ENCODE results near the gene WAPL. TPM values are rescaled to one million over a fixed set of nuclear protein-coding genes. Genes with fewer than 3 reads are reported as not detected.

Gene WAPL
- total RNA-seq, 6 experiments from 2014 or later: 30.7 to 37.1 (median 33.6) TPM

- peak overlapping the region; percentile 84 for H3K4me3 Mint-ChIP-seq
- TF ChIP-seq CTCF (IDR thresholded peaks at IDR 0.05): no peak
- peaks cover 65% of the 10 kb centered on the region for H3K4me1 Mint-ChIP-seq (ENCODE audit: low read depth)
- no peaks in the 10 kb centered on the region for H3K9me3 Mint-ChIP-seq
- H3K36me3 Mint-ChIP-seq (ENCODE audit: low read depth): peaks cover 42% of the 10 kb centered on the region
- DNase-seq: no peak
- H3K27me3 Mint-ChIP-seq (ENCODE audit: insufficient read depth): no peaks in the 10 kb centered on the region
- peak overlapping the region; percentile 21 for H3K27ac Mint-ChIP-seq
Measured at GRCh38 chr10:86518781-86519180, 2.8 kb downstream of the WAPL start.

- Mint-ChIP-seq H3K27me3 (ENCODE audit: insufficient read depth) (no peaks in the 10 kb centered on the region), H3K4me3 (no peak overlapping the region), H3K36me3 (ENCODE audit: low read depth) (peaks cover 21% of the 10 kb centered on the region), H3K9me3 (no peaks in the 10 kb centered on the region), H3K27ac (peak overlapping the region; percentile 30; the same call in 1 of the 2 replicates), H3K4me1 (ENCODE audit: low read depth) (peaks cover 28% of the 10 kb centered on the region)
- no peak for TF ChIP-seq CTCF (IDR thresholded peaks at IDR 0.05)
- no peak for DNase-seq
Measured at GRCh38 chr10:86512137-86512536, 9.5 kb downstream of the WAPL start.

GRCh38 chr10:86511027-86511865, 10.3 kb downstream of the WAPL start:
- peaks cover 23% of the 10 kb centered on the region for H3K4me1 Mint-ChIP-seq (ENCODE audit: low read depth)
- peaks cover 13% of the 10 kb centered on the region for H3K36me3 Mint-ChIP-seq (ENCODE audit: low read depth)
- no peak for DNase-seq
- TF ChIP-seq CTCF (IDR thresholded peaks at IDR 0.05): no peak
- H3K9me3 Mint-ChIP-seq: no peaks in the 10 kb centered on the region
- no peaks in the 10 kb centered on the region for H3K27me3 Mint-ChIP-seq (ENCODE audit: insufficient read depth)
- no peak overlapping the region for H3K27ac Mint-ChIP-seq
- H3K4me3 Mint-ChIP-seq: no peak overlapping the region

GRCh38 chr10:86509145-86509544, 12.4 kb downstream of the WAPL start:
- Mint-ChIP-seq H3K4me1 (ENCODE audit: low read depth) (peaks cover 15% of the 10 kb centered on the region), H3K4me3 (no peak overlapping the region), H3K27me3 (ENCODE audit: insufficient read depth) (no peaks in the 10 kb centered on the region), H3K9me3 (no peaks in the 10 kb centered on the region), H3K27ac (no peak overlapping the region), H3K36me3 (ENCODE audit: low read depth) (peaks cover 2% of the 10 kb centered on the region)
- DNase-seq: no peak
- no peak for TF ChIP-seq CTCF (IDR thresholded peaks at IDR 0.05)

GRCh38 chr10:86508217-86508616, 13.4 kb downstream of the WAPL start:
- H3K36me3 Mint-ChIP-seq (ENCODE audit: low read depth): peaks cover 1% of the 10 kb centered on the region; the same call in 1 of the 2 replicates
- H3K27ac Mint-ChIP-seq: no peak overlapping the region
- no peak for DNase-seq
- no peak for TF ChIP-seq CTCF (IDR thresholded peaks at IDR 0.05)
- no peaks in the 10 kb centered on the region for H3K27me3 Mint-ChIP-seq (ENCODE audit: insufficient read depth)
- H3K4me3 Mint-ChIP-seq: no peak overlapping the region
- H3K4me1 Mint-ChIP-seq (ENCODE audit: low read depth): peaks cover 8% of the 10 kb centered on the region
- no peaks in the 10 kb centered on the region for H3K9me3 Mint-ChIP-seq

Measured in HFFc6 (cell line).